ENCODE results near the gene SERPINE1.

SERPINE1 gene

DNA sequence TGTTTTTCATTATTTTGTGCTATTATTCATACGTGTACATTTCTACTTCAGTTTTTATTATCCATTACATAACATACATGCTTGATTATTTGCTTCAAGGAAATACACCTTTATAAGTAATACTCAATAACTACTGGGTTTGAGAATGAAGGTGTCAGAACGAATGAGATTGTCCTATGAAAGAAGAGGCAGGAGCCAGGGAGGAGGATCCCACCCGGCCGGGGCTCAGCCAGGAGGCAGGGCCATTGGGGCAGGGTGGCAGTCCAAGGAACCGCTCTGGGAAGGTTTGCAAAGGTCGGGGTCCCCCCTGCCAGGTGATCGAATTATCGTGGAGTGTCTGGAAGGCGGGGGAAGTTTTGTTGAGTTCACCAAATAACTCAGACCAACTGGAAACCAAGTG lies 32.5 kb upstream of the SERPINE1 start:
- Histone ChIP-seq H3K36me3 (no peaks in the 10 kb centered on the region), H3K4me1 (peaks cover 1% of the 10 kb centered on the region), H3K4me3 (ENCODE audit: low read depth, low read length) (no peak overlapping the region), H3K9me3 (no peaks in the 10 kb centered on the region), H3K27me3 (no peaks in the 10 kb centered on the region)
- TF ChIP-seq CTCF (IDR thresholded peaks at IDR 0.05; ENCODE audit: low read depth, low read length), result no peak
- DNase-seq, result no peak

- peaks cover 6% of the 10 kb centered on the region for H3K4me1 ChIP-seq
- no peaks in the 10 kb centered on the region for H3K27me3 ChIP-seq
- no peaks in the 10 kb centered on the region for H3K9me3 ChIP-seq
- H3K36me3 ChIP-seq, result no peaks in the 10 kb centered on the region
- peak; percentile 63 for DNase-seq
- TF ChIP-seq CTCF (IDR thresholded peaks at IDR 0.05; ENCODE audit: low read depth, low read length), result peak; percentile 78
- H3K4me3 ChIP-seq (ENCODE audit: low read depth, low read length), result no peak overlapping the region
Observed at GRCh38 chr7:101094791-101095375, 32.0 kb upstream of the SERPINE1 start.

DNA sequence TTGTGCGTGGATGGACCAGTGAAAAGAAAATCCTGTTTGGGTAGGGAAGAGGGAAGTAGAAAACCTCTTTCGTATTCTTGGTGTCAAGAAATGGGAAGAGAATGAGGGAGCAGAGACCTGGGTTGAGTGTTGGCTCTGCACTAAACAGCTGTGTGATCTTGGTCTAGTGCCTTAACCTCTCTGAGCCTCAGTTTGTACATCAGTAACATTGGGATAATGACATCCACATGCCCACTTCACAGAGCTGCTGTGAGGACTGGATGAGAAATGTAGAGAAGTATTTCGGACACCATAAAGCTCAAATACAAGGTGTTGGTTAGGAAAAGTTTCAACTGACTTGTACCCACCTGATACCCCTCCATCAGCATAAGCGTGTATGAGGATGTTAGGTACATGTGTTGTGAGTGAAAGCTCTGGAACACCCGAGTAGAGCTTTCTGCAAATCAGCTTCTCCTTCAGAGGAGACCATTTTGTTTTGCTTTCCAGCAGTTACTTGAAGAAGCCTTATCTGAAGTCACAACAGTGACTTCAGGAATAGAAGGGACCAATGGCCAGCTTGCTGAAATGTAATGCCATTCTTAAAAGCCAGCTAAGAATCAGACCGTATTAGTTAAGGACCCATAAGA lies 30.5 kb upstream of the SERPINE1 start:
- TF ChIP-seq CTCF (IDR thresholded peaks at IDR 0.05; ENCODE audit: low read depth, low read length), result no peak
- H3K9me3 ChIP-seq, result no peaks in the 10 kb centered on the region
- no peaks in the 10 kb centered on the region for H3K27me3 ChIP-seq
- peaks cover 13% of the 10 kb centered on the region for H3K4me1 ChIP-seq
- no peaks in the 10 kb centered on the region for H3K36me3 ChIP-seq
- DNase-seq, result no peak
- no peak overlapping the region for H3K4me3 ChIP-seq (ENCODE audit: low read depth, low read length)

- H3K36me3 ChIP-seq, result no peaks in the 10 kb centered on the region
- H3K4me1 ChIP-seq, result peaks cover 13% of the 10 kb centered on the region
- H3K27me3 ChIP-seq, result no peaks in the 10 kb centered on the region
- no peaks in the 10 kb centered on the region for H3K9me3 ChIP-seq
- H3K4me3 ChIP-seq (ENCODE audit: low read depth, low read length), result no peak overlapping the region
- TF ChIP-seq CTCF (IDR thresholded peaks at IDR 0.05; ENCODE audit: low read depth, low read length), result no peak
- DNase-seq, result no peak
Observed at GRCh38 chr7:101096957-101097347, 30.0 kb upstream of the SERPINE1 start.

- Histone ChIP-seq H3K4me1 (peaks cover 13% of the 10 kb centered on the region), H3K9me3 (no peaks in the 10 kb centered on the region), H3K36me3 (no peaks in the 10 kb centered on the region), H3K27me3 (no peaks in the 10 kb centered on the region), H3K4me3 (ENCODE audit: low read depth, low read length) (no peak overlapping the region)
- TF ChIP-seq CTCF (IDR thresholded peaks at IDR 0.05; ENCODE audit: low read depth, low read length), result no peak
- DNase-seq, result no peak
Observed at GRCh38 chr7:101097561-101097960, 29.3 kb upstream of the SERPINE1 start.

- peak; percentile 93 for DNase-seq
- Histone ChIP-seq H3K4me3 (ENCODE audit: low read depth, low read length) (peak overlapping the region; percentile 6), H3K27me3 (no peaks in the 10 kb centered on the region), H3K9me3 (no peaks in the 10 kb centered on the region), H3K4me1 (peaks cover 13% of the 10 kb centered on the region), H3K36me3 (no peaks in the 10 kb centered on the region)
- TF ChIP-seq CTCF (IDR thresholded peaks at IDR 0.05; ENCODE audit: low read depth, low read length), result no peak
Observed at GRCh38 chr7:101099969-101100781, 26.7 kb upstream of the SERPINE1 start.
